Tibial nerve (tissue), 3 donors: ENCODE results near the gene SHC2.

Experiments
- EP300 ChIP-seq, 2 donors: sonication (generic); formaldehyde crosslinking; IDR thresholded peaks; one replicate each; pipeline ENCODE4 v1.6.1; 2017; ENCODE audit warnings: antibody characterized with exemption in 2 of 2, mild to moderate bottlenecking in 1 of 2
- POLR2A ChIP-seq, 2 donors: fragments of 450-650 bp; IDR thresholded peaks; one replicate each; pipeline ENCODE4 v1.6.1; 2017; ENCODE audit warnings: antibody characterized with exemption in 2 of 2, mild to moderate bottlenecking in 2 of 2, moderate library complexity in 2 of 2

DNA sequence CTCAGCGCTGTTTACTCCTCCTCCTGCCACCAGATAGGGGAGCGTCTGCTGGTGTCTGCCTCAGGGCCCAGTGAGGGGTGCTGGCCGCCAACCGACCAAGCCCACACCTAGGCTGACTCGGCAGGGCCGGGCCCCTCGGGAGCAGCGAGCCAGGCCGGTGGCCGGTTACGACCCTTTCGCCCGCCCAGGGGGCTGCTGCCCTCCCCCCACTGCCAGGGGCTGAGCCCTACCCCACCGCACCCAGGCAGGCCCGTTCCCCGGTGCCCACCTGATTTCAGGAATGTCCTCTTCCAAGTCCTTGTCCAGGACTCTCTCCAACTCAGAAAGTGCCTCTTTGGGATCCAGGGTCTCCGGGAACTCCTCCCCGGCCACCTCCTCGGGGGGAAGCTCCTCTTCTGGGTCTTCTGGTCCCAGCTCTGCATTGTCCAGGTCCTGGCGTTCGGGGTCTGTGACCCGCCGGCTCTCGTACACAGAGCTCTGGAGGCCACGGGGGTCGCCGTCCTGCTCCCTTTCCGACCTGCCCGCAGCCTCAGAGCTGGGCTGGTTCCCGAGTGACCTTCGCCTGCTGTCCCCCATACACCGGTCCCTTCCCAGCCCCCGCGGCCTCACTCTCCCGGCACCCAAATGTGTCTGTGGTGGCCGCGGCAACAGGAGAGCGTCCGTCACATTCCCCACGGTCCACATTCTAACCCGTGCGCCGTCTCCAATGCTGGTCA is 85.3 kb downstream of the SHC2 start:
- TF ChIP-seq POLR2A (IDR thresholded peaks at IDR 0.05) (no peak), EP300 (IDR thresholded peaks at IDR 0.05) (no peak)
